K562 (cell line): ENCODE results near the gene SLC49A3.

Source experiments
- CTCF ChIP-seq, 3 experiments: IDR thresholded peaks in 2 of 3; conservative IDR thresholded peaks in 1 of 3; 2 replicates each; pipeline ENCODE4 v1.5.1; 2011 to 2012; ENCODE audit warnings: low read length in 3 of 3, mild to moderate bottlenecking in 3 of 3, control low read depth in 2 of 3, improper control_type of control experiment in 1 of 3, inconsistent platforms in 1 of 3, low read depth in 1 of 3, mixed read lengths in 1 of 3, moderate library complexity in 1 of 3; ENCODE audit not compliant: insufficient read depth in 2 of 3
- MBD1 ChIP-seq: fragments of 250-450 bp; sonication (Bioruptor Pico); IDR thresholded peaks from 2 replicates; pipeline ENCODE4 v1.8.0; 2022; ENCODE audit warnings: inconsistent platforms
- POLR2AphosphoS5 ChIP-seq: IDR thresholded peaks from 2 replicates; pipeline ENCODE4 v1.6.1; 2011; ENCODE audit warnings: mild to moderate bottlenecking, low read depth, low read length, moderate library complexity; ENCODE audit not compliant: control insufficient read depth, insufficient read depth
- SRF ChIP-seq, 2 experiments: fragments of 250-450, 450-650 bp in 1 of 2; sonication (Bioruptor Pico) in 1 of 2; sonication (generic) in 1 of 2; formaldehyde crosslinking; IDR thresholded peaks; 2 replicates each; pipeline versions ENCODE4 v1.5.0 to v1.5.1; 2020 to 2022; ENCODE audit warnings: mild to moderate bottlenecking in 1 of 2, missing genetic modification reagents in 1 of 2
- TAF1 ChIP-seq: IDR thresholded peaks from 2 replicates; pipeline ENCODE4 v1.6.1; 2011; ENCODE audit warnings: mild to moderate bottlenecking, low read length, moderate library complexity; ENCODE audit not compliant: insufficient read depth, control insufficient read depth, severe bottlenecking; ENCODE audit errors: extremely low read depth
- XRCC3 ChIP-seq: fragments of 450-650 bp; IDR thresholded peaks from 2 replicates; pipeline ENCODE4 v1.6.1; 2017; ENCODE audit warnings: mild to moderate bottlenecking, moderate library complexity

- no peak for TF ChIP-seq POLR2AphosphoS5
- TF ChIP-seq MBD1 (CRISPR knock-in tag) = no peak
- no peak for TF ChIP-seq CTCF (IDR thresholded peaks at IDR 0.05 in 2 of 3, conservative IDR thresholded peaks at IDR 0.05 in 1 of 3; ENCODE audit: insufficient read depth in 2 of 3, low read depth in 1 of 3, low read length in 3 of 3)
- TF ChIP-seq SRF (CRISPR knock-in tag; IDR thresholded peaks at IDR 0.05) = no peak
- no peak for TF ChIP-seq XRCC3
- TF ChIP-seq TAF1 = no peak
These were observed 35.7 kb downstream of the SLC49A3 start for GRCh38 chr4:653080-653821.
